ENCODE measurements around the gene TK2. TPM values are rescaled to one million over a fixed set of nuclear protein-coding genes. Genes with fewer than 3 reads are reported as not detected.

TK2 gene
- total and polyA plus RNA-seq, 9 of the 15 experiments (the other 6 are each of a cell fraction or from before 2014, with no cell fraction given): 1.1 to 10.2 (median 5.3) TPM

GRCh38 chr16:66471264-66471663, 78.7 kb downstream of the TK2 start:
- no peaks in the 10 kb centered on the region for H3K79me2 ChIP-seq (ENCODE audit: control insufficient read depth, insufficient read depth, low read length)
- CTCF ChIA-PET (ENCODE audit: low intra/inter-chr PET ratio): no interaction called here
- no TSS peak for BruUV-seq (replicated peaks)
- no peaks in the 10 kb centered on the region for H3K9me3 ChIP-seq (replicated peaks; ENCODE audit: control insufficient read depth, insufficient read depth, low read depth, low read length)
- POLR2A ChIA-PET: interaction anchor here (0.6 kb wide), 2 partner anchors 16 to 191 kb away, joined by 3 read pairs; no protein-coding TSS in a partner anchor
- H3K36me3 ChIP-seq (ENCODE audit: control insufficient read depth, insufficient read depth, low read length): no peaks in the 10 kb centered on the region
- FAIRE-seq: no peak
- H4K20me1 ChIP-seq (replicated peaks; ENCODE audit: control insufficient read depth, insufficient read depth, low read length): peaks cover 16% of the 10 kb centered on the region; the same call in 1 of the 2 replicates
- H3K9me1 ChIP-seq (ENCODE audit: control insufficient read depth, insufficient read depth, low read length): no peaks in the 10 kb centered on the region
- no peak for TF ChIP-seq ZNF436 (CRISPR knock-in tag; IDR thresholded peaks at IDR 0.05)
- no peak for TF ChIP-seq ZFPM2 (CRISPR knock-in tag; IDR thresholded peaks at IDR 0.05)
- no peak for TF ChIP-seq TBP (optimal IDR thresholded peaks at IDR 0.05; ENCODE audit: low read depth, low read length)
- H3K9ac ChIP-seq (ENCODE audit: insufficient read depth in 1 of 2, low read depth in 2 of 2, low read length in 2 of 2): no peak overlapping the region
- 4% methylated on average over 10 of the region's 10 CpGs for WGBS (ENCODE audit: insufficient coverage, low coverage, missing lambda C conversion rate)
- peaks cover 0 to 11% of the 10 kb centered on the region in 2 experiments; a peak in 2 of 5 replicates for H3K4me1 ChIP-seq (replicated peaks in 1 of 2; ENCODE audit: control insufficient read depth in 2 of 2, insufficient read depth in 2 of 2, low read length in 2 of 2)
- no peak overlapping the region for H3K4me2 ChIP-seq (ENCODE audit: insufficient read depth, low read length)
- H3K27ac ChIP-seq (ENCODE audit: extremely low read depth, low read depth, low read length): no peak overlapping the region
- no peak overlapping the region for H2AFZ ChIP-seq (ENCODE audit: low read depth, low read length)
- no peak for DNase-seq (ENCODE audit: extremely low read depth in 1 of 4, low spot score in 3 of 4)
- no peak overlapping the region for H3K4me3 ChIP-seq
- intact Hi-C loops (cut with micrococcal nuclease): no loop called here
- in situ Hi-C loops (cut with MboI): no loop called here
- H3K27me3 ChIP-seq (ENCODE audit: control insufficient read depth in 2 of 2, insufficient read depth in 2 of 2, low read length in 2 of 2): peaks cover 38 to 55% of the 10 kb centered on the region in 2 experiments
- ATAC-seq: no peak

GRCh38 chr16:66470556-66470955, 79.4 kb downstream of the TK2 start:
- in situ Hi-C loops (cut with MboI): no loop called here
- Histone ChIP-seq H3K79me2 (ENCODE audit: control insufficient read depth, insufficient read depth, low read length) (no peaks in the 10 kb centered on the region), H3K4me2 (ENCODE audit: insufficient read depth, low read length) (no peak overlapping the region), H2AFZ (ENCODE audit: low read depth, low read length) (no peak overlapping the region), H3K9me1 (ENCODE audit: control insufficient read depth, insufficient read depth, low read length) (no peaks in the 10 kb centered on the region), H3K4me1 (replicated peaks in 1 of 2; ENCODE audit: control insufficient read depth in 2 of 2, insufficient read depth in 2 of 2, low read length in 2 of 2) (peaks cover 0 to 11% of the 10 kb centered on the region in 2 experiments; a peak in 2 of 5 replicates), H3K9ac (ENCODE audit: insufficient read depth in 1 of 2, low read depth in 2 of 2, low read length in 2 of 2) (no peak overlapping the region), H4K20me1 (replicated peaks; ENCODE audit: control insufficient read depth, insufficient read depth, low read length) (peaks cover 16% of the 10 kb centered on the region; the same call in 1 of the 2 replicates), H3K27me3 (ENCODE audit: control insufficient read depth in 2 of 2, insufficient read depth in 2 of 2, low read length in 2 of 2) (peaks cover 38 to 55% of the 10 kb centered on the region in 2 experiments), H3K9me3 (replicated peaks; ENCODE audit: control insufficient read depth, insufficient read depth, low read depth, low read length) (no peaks in the 10 kb centered on the region), H3K27ac (ENCODE audit: extremely low read depth, low read depth, low read length) (no peak overlapping the region), H3K4me3 (no peak overlapping the region), H3K36me3 (ENCODE audit: control insufficient read depth, insufficient read depth, low read length) (no peaks in the 10 kb centered on the region)
- POLR2A ChIA-PET: no interaction called here
- no TSS peak for BruUV-seq (replicated peaks)
- no peak for DNase-seq (ENCODE audit: extremely low read depth in 1 of 4, low spot score in 3 of 4)
- CTCF ChIA-PET (ENCODE audit: low intra/inter-chr PET ratio): no interaction called here
- no peak for FAIRE-seq
- 0% methylated on average over 2 of the region's 2 CpGs for WGBS (ENCODE audit: insufficient coverage, low coverage, missing lambda C conversion rate)
- intact Hi-C loops (cut with micrococcal nuclease): no loop called here
- ATAC-seq: no peak
- TF ChIP-seq PML (IDR thresholded peaks at IDR 0.05; ENCODE audit: low read length) (no peak), HDGF (IDR thresholded peaks at IDR 0.05) (no peak), SRSF1 (IDR thresholded peaks at IDR 0.05; ENCODE audit: low read depth, low read length) (no peak), NFE2L1 (tag; IDR thresholded peaks at IDR 0.05; ENCODE audit: borderline replicate concordance, low read depth) (no peak), SPI1 (IDR thresholded peaks at IDR 0.05; ENCODE audit: borderline replicate concordance, low read depth, low read length) (no peak), HMBOX1 (IDR thresholded peaks at IDR 0.05) (no peak), ZNF785 (CRISPR knock-in tag; IDR thresholded peaks at IDR 0.05) (no peak), ARID2 (IDR thresholded peaks at IDR 0.05) (no peak), CHAMP1 (IDR thresholded peaks at IDR 0.05) (no peak)
